Esophagus squamous epithelium (tissue), 5 donors: ENCODE data around the gene KIF1B. TPM values are rescaled to one million over a fixed set of nuclear protein-coding genes. Genes with fewer than 3 reads are reported as not detected.
"Not testable (repeated sequence)": the region's sequence is repeated elsewhere in the genome, so short reads cannot be mapped to it uniquely, and the experiment has no call there.

Source experiments
- DNase-seq: peaks from one replicate; lab custom pipeline; 2025; lab: John Stamatoyannopoulos, UW
- H3K27ac ChIP-seq, 4 donors: fragments of 200-600 bp; sonication (generic); one replicate each; pipeline ENCODE4 v1.5.1; 2016 to 2019; ENCODE audit warnings: mild to moderate bottlenecking in 1 of 4
- H3K27me3 ChIP-seq, 4 donors: fragments of 200-600 bp; sonication (generic); 1 replicate in 3 of 4; 2 replicates in 1 of 4; pipeline versions ENCODE4 v1.5.1 to v1.6.0; 2017 to 2021; ENCODE audit warnings: antibody characterized with exemption in 1 of 4
- H3K36me3 ChIP-seq, 3 donors: fragments of 200-600 bp; sonication (generic); one replicate each; pipeline ENCODE4 v1.5.1; 2016 to 2019
- H3K4me1 ChIP-seq, 3 donors: fragments of 200-600 bp; sonication (generic); one replicate each; pipeline ENCODE4 v1.5.1; 2017 to 2019
- H3K4me3 ChIP-seq, 4 donors: fragments of 200-600 bp; sonication (generic); 1 replicate in 3 of 4; 2 replicates in 1 of 4; pipeline ENCODE4 v1.5.1; 2016 to 2019; ENCODE audit warnings: mild to moderate bottlenecking in 2 of 4, moderate library complexity in 1 of 4
- H3K9me3 ChIP-seq, 3 donors: fragments of 200-600 bp; sonication (generic); one replicate each; pipeline ENCODE4 v1.5.1; 2016 to 2019
- POLR2A ChIP-seq, 4 donors: fragments of 450-650 bp; IDR thresholded peaks; one replicate each; pipeline ENCODE4 v1.6.1; 2017; ENCODE audit warnings: antibody characterized with exemption in 4 of 4, mild to moderate bottlenecking in 4 of 4, moderate library complexity in 3 of 4
- WGBS, 2 donors: methylation state at CpG; one replicate each; pipeline ENCODE4 v1.1.5; 2018; 5-methylcytosine and 5-hydroxymethylcytosine counted together
- intact Hi-C: fragments of 100-400 bp; cut with DNase I; formaldehyde crosslinking; loops from one replicate; pipeline ENCODE4 v1.15.0; 2022
- total RNA-seq, 4 donors: library from RNA; depleted of rRNA; stranded (reverse); fragments of >200 nt; gene quantifications; one replicate each; pipeline ENCODE4 v1.1.0, GENCODE V29; 2016
- TF ChIP-seq, protein P1 (sequence below), 6 experiments: fragments of 450-650 bp in 4 of 6; fragments of 200-600 bp in 2 of 6; sonication (generic) in 2 of 6; IDR thresholded peaks; one replicate each; pipeline ENCODE4 v1.5.1; 2016 to 2019; ENCODE audit warnings: antibody characterized with exemption in 6 of 6, mild to moderate bottlenecking in 4 of 6, moderate library complexity in 4 of 6
- donor health status: DM: yes; HTN: yes; CAD: no.

The KIF1B gene
- total RNA-seq, 4 donors from 2014 or later, result 27.1 to 40.6 (median 38.1) TPM

DNA sequence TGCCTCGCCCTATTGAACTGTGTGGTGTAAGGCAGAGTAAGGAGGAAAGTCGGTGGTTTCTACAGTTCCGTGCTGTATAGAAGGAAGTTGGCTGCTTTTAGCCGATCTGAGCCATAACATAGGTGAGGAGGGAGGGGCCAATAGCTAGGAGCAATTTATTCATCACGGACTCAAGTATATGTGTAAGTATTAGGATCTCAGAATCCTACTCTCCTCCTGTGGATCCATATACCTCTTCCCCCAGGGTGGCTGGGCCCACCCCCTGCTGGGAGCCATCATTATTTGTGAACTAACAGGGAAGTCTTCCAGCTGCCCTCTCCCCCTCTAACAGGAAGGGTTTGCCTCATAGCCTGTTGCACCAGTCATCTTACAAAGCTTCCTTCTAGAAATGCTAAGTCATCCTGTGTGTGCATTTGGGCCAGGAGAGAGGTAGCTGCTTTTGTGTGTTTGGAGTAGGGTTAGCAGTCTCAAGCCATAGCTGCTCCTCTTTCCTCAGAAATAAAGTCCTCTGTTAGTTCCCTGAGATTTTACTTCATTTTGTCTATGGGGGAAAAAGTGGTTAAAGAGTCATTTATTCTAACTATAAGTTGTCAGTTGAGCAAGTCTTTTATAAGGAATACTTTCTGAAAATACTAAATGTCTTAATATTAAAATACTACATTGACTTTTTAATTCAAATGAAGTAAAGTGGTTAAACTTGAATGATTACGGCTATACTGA is 205.0 kb downstream of the KIF1B start:
- Histone ChIP-seq H3K4me1 (peaks cover 19 to 73% (median 21%) of the 10 kb centered on the region in 3 donors), H3K4me3 (no peak overlapping the region), H3K27ac (peak overlapping the region; percentile 79 to 91 (median 84)), H3K9me3 (no peaks in the 10 kb centered on the region), H3K36me3 (peaks cover 52 to 97% (median 67%) of the 10 kb centered on the region in 3 donors), H3K27me3 (no peaks in the 10 kb centered on the region)
- DNase-seq, result no peak
- 31 to 50% methylated on average over 6 of the region's 6 CpGs for WGBS, 2 donors
- no peak for TF ChIP-seq POLR2A (IDR thresholded peaks at IDR 0.05)
- TF ChIP-seq, protein P1, sequence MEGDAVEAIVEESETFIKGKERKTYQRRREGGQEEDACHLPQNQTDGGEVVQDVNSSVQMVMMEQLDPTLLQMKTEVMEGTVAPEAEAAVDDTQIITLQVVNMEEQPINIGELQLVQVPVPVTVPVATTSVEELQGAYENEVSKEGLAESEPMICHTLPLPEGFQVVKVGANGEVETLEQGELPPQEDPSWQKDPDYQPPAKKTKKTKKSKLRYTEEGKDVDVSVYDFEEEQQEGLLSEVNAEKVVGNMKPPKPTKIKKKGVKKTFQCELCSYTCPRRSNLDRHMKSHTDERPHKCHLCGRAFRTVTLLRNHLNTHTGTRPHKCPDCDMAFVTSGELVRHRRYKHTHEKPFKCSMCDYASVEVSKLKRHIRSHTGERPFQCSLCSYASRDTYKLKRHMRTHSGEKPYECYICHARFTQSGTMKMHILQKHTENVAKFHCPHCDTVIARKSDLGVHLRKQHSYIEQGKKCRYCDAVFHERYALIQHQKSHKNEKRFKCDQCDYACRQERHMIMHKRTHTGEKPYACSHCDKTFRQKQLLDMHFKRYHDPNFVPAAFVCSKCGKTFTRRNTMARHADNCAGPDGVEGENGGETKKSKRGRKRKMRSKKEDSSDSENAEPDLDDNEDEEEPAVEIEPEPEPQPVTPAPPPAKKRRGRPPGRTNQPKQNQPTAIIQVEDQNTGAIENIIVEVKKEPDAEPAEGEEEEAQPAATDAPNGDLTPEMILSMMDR (IDR thresholded peaks at IDR 0.05), result peak in 1 of 6 experiments; percentile 11
- intact Hi-C loops, result no loop called here

GRCh38 chr1:10415967-10416366 is 205.6 kb downstream of the KIF1B start:
- H3K4me3 ChIP-seq, H3K27me3 ChIP-seq, DNase-seq, intact Hi-C loops, H3K9me3 ChIP-seq: not testable (repeated sequence)
- Histone ChIP-seq H3K4me1 (peaks cover 19 to 79% (median 21%) of the 10 kb centered on the region in 3 donors), H3K27ac (peak overlapping the region; percentile 79 to 91 (median 84)), H3K36me3 (peaks cover 57 to 97% (median 65%) of the 10 kb centered on the region in 3 donors)
- WGBS, 2 donors, result 94 to 97% methylated on average over 1 of the region's 1 CpG

DNA sequence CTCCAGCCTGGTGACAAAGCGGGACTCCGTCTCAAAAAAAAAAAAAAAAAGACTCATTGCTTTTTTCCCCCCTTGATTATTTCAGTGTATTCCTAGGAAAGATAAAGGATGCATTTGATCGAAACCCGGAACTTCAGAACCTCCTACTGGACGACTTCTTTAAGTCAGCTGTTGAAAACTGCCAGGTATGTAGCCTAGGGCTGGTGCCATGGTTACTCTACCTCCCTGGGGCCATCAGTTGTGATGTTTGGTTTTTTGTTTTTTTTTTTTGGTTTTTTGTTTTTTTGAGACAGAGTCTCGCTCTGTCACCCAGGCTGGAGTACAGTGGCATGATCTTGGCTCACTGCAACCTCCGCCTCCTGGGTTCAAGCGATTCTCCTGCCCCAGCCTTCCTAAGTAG is 208.4 kb downstream of the KIF1B start:
- Histone ChIP-seq H3K27ac (peak overlapping the region in 3 of 4 donors; percentile 79 to 84 (median 81)), H3K36me3 (peaks cover 37 to 87% (median 47%) of the 10 kb centered on the region in 3 donors), H3K4me1 (peaks cover 19 to 81% (median 21%) of the 10 kb centered on the region in 3 donors)
- H3K27me3 ChIP-seq, H3K9me3 ChIP-seq, H3K4me3 ChIP-seq, intact Hi-C loops, DNase-seq: not testable (repeated sequence)
- WGBS, 2 donors, result 95 to 96% methylated on average over 7 to 8 of the region's 8 CpGs

GRCh38 chr1:10419351-10419750 is 209.0 kb downstream of the KIF1B start:
- WGBS, 2 donors, result 85 to 92% methylated on average over 7 to 12 of the region's 15 CpGs
- Histone ChIP-seq H3K27ac (peak overlapping the region; percentile 43 to 84 (median 80)), H3K4me3 (no peak overlapping the region), H3K9me3 (no peaks in the 10 kb centered on the region), H3K36me3 (peaks cover 31 to 81% (median 41%) of the 10 kb centered on the region in 3 donors), H3K27me3 (no peaks in the 10 kb centered on the region), H3K4me1 (peaks cover 18 to 81% (median 19%) of the 10 kb centered on the region in 3 donors)
- TF ChIP-seq POLR2A (IDR thresholded peaks at IDR 0.05), result no peak
- TF ChIP-seq, protein P1 (IDR thresholded peaks at IDR 0.05), result no peak
- intact Hi-C loops, result no loop called here
- DNase-seq, result no peak

DNA sequence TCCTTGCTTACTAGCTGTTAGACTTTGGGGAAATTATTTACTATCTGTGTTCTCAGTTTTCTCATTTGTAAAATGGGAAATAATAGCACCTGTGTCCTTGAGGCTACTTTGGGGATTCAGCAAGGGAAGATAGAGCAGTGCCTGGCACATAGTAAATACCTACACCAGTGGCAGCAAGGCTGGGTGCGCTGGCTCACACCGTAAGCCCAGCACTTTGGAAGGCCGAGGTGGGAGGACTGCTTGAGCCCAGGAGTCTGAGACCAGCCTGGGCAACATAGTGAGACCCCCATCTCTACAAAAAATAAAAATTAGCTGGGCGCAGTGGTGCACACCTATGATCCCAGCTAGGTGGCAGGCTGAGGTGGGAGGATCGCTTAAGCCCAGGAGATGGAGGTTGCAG is 211.3 kb downstream of the KIF1B start:
- intact Hi-C loops, result no loop called here
- TF ChIP-seq, protein P1 (IDR thresholded peaks at IDR 0.05), result no peak
- TF ChIP-seq POLR2A (IDR thresholded peaks at IDR 0.05), result no peak
- H3K4me1 ChIP-seq, result peaks cover 5 to 58% (median 8%) of the 10 kb centered on the region in 3 donors

GRCh38 chr1:10424034-10424433 is 213.7 kb downstream of the KIF1B start:
- 44 to 63% methylated on average over 2 to 9 of the region's 9 CpGs for WGBS, 2 donors
- intact Hi-C loops, result no loop called here
- peaks cover 13 to 34% (median 14%) of the 10 kb centered on the region in 3 donors for H3K36me3 ChIP-seq
- TF ChIP-seq POLR2A (IDR thresholded peaks at IDR 0.05), result no peak
- TF ChIP-seq, protein P1 (IDR thresholded peaks at IDR 0.05), result no peak
- H3K27me3 ChIP-seq, result no peaks in the 10 kb centered on the region
- no peak overlapping the region for H3K4me3 ChIP-seq
- H3K9me3 ChIP-seq, result no peaks in the 10 kb centered on the region
- H3K4me1 ChIP-seq, result peaks cover 4 to 48% (median 8%) of the 10 kb centered on the region in 3 donors
- DNase-seq, result no peak
- H3K27ac ChIP-seq, result peak overlapping the region in 1 of 4 donors; percentile 38

More for the DNA sequence above, 211.3 kb downstream of the KIF1B start:
- peaks cover 27 to 58% (median 33%) of the 10 kb centered on the region in 3 donors for H3K36me3 ChIP-seq
- no peak for DNase-seq
- WGBS, 2 donors, result 92 to 100% methylated on average over 3 to 5 of the region's 5 CpGs
- H3K27ac ChIP-seq, result peak overlapping the region in 1 of 4 donors; percentile 84
- H3K27me3 ChIP-seq, result no peaks in the 10 kb centered on the region
- H3K4me3 ChIP-seq, result no peak overlapping the region
- H3K9me3 ChIP-seq, result no peaks in the 10 kb centered on the region
